Cardiac fibroblast (primary cell): ENCODE data around the gene RASA2.

Experiments
- DNase-seq, 2 donors: peaks; one replicate each; pipeline versions ENCODE4 v3.0.0 to v3.0.0-alpha.2; 2010; ENCODE audit warnings: low read depth in 2 of 2
- H3K4me3 ChIP-seq, 2 donors: replicated peaks in 1 of 2; 1 replicate in 1 of 2; 2 replicates in 1 of 2; pipeline ENCODE4 v1.5.1; 2011; ENCODE audit warnings: low read depth in 2 of 2, low read length in 2 of 2, mild to moderate bottlenecking in 2 of 2, moderate library complexity in 1 of 2
- CTCF ChIP-seq: IDR thresholded peaks from one replicate; pipeline ENCODE4 v1.5.1; 2011; ENCODE audit warnings: low read depth, mild to moderate bottlenecking, low read length, inconsistent platforms

Gene RASA2

DNA sequence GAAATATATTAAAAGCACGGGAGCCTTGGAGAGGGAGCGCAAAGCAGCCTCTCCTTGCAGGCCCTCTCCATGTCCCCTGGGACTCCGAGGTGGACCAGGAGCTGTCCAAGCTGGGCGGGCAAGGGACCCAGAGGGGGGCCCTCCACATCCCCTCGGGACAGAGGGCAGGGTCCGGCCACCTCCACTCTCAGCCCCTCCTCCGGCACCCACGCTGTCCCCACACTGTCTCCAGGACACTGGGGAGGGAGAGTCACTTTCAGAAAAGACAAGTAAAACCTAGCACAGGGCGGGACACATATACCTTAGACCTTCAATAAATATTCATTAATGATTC, 173.8 kb downstream of the RASA2 start:
- H3K4me3 ChIP-seq = peak overlapping the region; percentile 59 to 61
- TF ChIP-seq CTCF = no peak
- DNase-seq = peak in 1 of 2 donors; percentile 18

- no peak for DNase-seq
- no peak for TF ChIP-seq CTCF
- H3K4me3 ChIP-seq = no peak overlapping the region
Measured at GRCh38 chr3:141661229-141662196, 174.7 kb downstream of the RASA2 start.

GRCh38 chr3:141663993-141664392, 177.2 kb downstream of the RASA2 start:
- DNase-seq = peak; percentile 30 to 64
- TF ChIP-seq CTCF = no peak
- H3K4me3 ChIP-seq = no peak overlapping the region
